Natural killer cell (primary cell): ENCODE measurements around the gene CFAP97. TPM values are rescaled to one million over a fixed set of nuclear protein-coding genes. Genes with fewer than 3 reads are reported as not detected.

Experiments used
- ATAC-seq, 3 donors: fragments of 150-1000 bp in 2 of 3; fragments of 200-7000 bp in 1 of 3; cut with Tn5 transposase; 1 replicate in 1 of 3; 2 replicates in 2 of 3; pipeline ENCODE4 v1.10.0; 2021; ENCODE audit warnings: mild to moderate bottlenecking in 2 of 3, moderate library complexity in 2 of 3
- DNase-seq, 2 donors: peaks; one replicate each; pipeline versions ENCODE4 v3.0.0 to v3.0.0-alpha.2; 2013 to 2021; ENCODE audit warnings: mixed read lengths in 1 of 2
- H3K27ac ChIP-seq: one replicate; pipeline ENCODE4 v1.5.1; 2013; ENCODE audit warnings: mild to moderate bottlenecking, low read length
- H3K27me3 ChIP-seq: one replicate; pipeline ENCODE4 v1.6.1; 2013; ENCODE audit warnings: low read length; ENCODE audit not compliant: control insufficient read depth, insufficient read depth
- H3K36me3 ChIP-seq: one replicate; pipeline ENCODE4 v1.6.1; 2013; ENCODE audit warnings: low read length; ENCODE audit not compliant: control insufficient read depth, insufficient read depth
- H3K4me1 ChIP-seq: one replicate; pipeline ENCODE4 v1.6.1; 2013; ENCODE audit warnings: low read length; ENCODE audit not compliant: control insufficient read depth, insufficient read depth
- H3K4me3 ChIP-seq: one replicate; pipeline ENCODE4 v1.5.1; 2013; ENCODE audit warnings: low read length
- H3K9me3 ChIP-seq: one replicate; pipeline ENCODE4 v1.6.1; 2013; ENCODE audit warnings: low read length; ENCODE audit not compliant: control insufficient read depth, insufficient read depth
- H3K27ac Mint-ChIP-seq, 2 donors: one replicate each; pipeline ENCODE4 v1.8.0; 2022; ENCODE audit warnings: mild to moderate bottlenecking in 2 of 2, mixed read lengths in 2 of 2, moderate library complexity in 1 of 2
- H3K27me3 Mint-ChIP-seq, 2 donors: one replicate each; pipeline ENCODE4 v1.8.0; 2022; ENCODE audit warnings: low read depth in 2 of 2, mixed read lengths in 2 of 2
- H3K36me3 Mint-ChIP-seq: one replicate; pipeline ENCODE4 v1.8.0; 2022; ENCODE audit warnings: mixed read lengths
- H3K4me1 Mint-ChIP-seq, 2 donors: one replicate each; pipeline ENCODE4 v1.8.0; 2022; ENCODE audit warnings: mixed read lengths in 2 of 2
- H3K4me3 Mint-ChIP-seq: one replicate; pipeline ENCODE4 v1.8.0; 2022; ENCODE audit warnings: mild to moderate bottlenecking, moderate library complexity, mixed read lengths
- H3K9me3 Mint-ChIP-seq, 2 donors: one replicate each; pipeline ENCODE4 v1.8.0; 2022; ENCODE audit warnings: mixed read lengths in 2 of 2
- WGBS: methylation state at CpG from one replicate; pipeline ENCODE4 v1.1.7; 2013; ENCODE audit warnings: missing lambda C conversion rate; ENCODE audit not compliant: insufficient coverage; 5-methylcytosine and 5-hydroxymethylcytosine counted together
- intact Hi-C: fragments of 100-400 bp; cut with micrococcal nuclease; formaldehyde crosslinking; loops from one replicate; pipeline ENCODE4 v1.14.2; 2022
- total RNA-seq, 4 donors: library from RNA; stranded (reverse); fragments of 120-200 nt in 1 of 4; gene quantifications; one replicate each; pipeline versions ENCODE4 v1.2.3 to v1.2.4, GENCODE V29; 2013 to 2022
- TF ChIP-seq, protein P1 (sequence below): fragments of 200-600 bp; IDR thresholded peaks from one replicate; pipeline ENCODE4 v1.8.0; 2022; ENCODE audit warnings: antibody characterized with exemption

The CFAP97 gene
- 10 to 100 TPM; 25.7 to 30.5 (median 25.9) TPM for total RNA-seq
- 32.2 TPM for total RNA-seq (2013)

DNA sequence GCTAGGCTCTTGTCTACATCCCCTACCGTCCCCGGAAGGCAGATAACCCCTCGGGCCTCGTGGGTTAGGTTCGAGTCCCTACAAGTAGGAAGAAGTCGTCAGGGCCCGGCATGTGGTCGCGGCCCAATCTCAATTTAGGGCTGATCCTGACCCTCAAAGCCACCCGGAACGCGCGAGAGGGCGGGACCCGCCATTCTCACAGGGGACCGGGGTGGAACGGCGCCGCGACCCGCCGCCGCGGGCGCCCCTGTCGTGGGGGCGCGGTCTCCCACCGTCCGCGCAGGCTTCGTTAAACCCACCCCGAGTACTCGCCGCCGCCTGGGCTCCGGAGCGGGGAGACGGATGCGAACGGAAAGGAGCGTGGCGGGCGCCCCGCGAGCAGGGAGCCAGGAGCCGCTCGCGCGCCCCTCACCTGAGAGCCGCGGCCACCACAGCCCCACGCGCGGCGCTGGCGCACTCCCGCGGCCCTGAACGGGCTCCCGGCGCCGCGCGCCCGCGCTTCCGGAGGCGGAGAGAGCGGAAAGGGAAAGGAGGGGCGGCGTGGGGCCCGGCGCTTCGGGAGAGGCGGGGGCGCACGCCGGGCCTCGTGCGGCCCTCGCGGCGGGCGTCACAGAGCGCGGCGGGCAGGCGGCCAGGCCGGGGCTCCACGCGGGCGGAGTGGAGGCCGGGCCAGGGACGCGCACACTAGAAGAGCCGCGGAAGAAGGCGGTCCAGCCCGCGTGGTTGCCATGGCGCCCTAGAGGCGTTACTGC is at the start of gene CFAP97:
Gene CFAP97, minus strand, starts transcription at position 515 of the 752 bp plus-strand sequence. CDS start 12,804 bp downstream, outside the sequence.
- Histone ChIP-seq H3K4me3 (peak within 1 kb of the TSS; percentile 74), H3K27ac (peak within 1 kb of the TSS; percentile 87), H3K36me3 (no peaks in the 10 kb centered on the region), H3K27me3 (no peaks in the 10 kb centered on the region), H3K9me3 (no peaks in the 10 kb centered on the region), H3K4me1 (peaks cover 29% of the 10 kb centered on the region)
- Mint-ChIP-seq H3K9me3 (no peaks in the 10 kb centered on the region), H3K27me3 (no peaks in the 10 kb centered on the region), H3K36me3 (no peaks in the 10 kb centered on the region), H3K4me3 (peak within 1 kb of the TSS; percentile 97), H3K4me1 (peaks cover 33 to 44% of the 10 kb centered on the region in 2 donors), H3K27ac (peak within 1 kb of the TSS; percentile 93 to 96)
- DNase-seq (peak; percentile 80 to 94), ATAC-seq (peak; percentile 86 to 94 (median 90))
- TF ChIP-seq, protein P1, sequence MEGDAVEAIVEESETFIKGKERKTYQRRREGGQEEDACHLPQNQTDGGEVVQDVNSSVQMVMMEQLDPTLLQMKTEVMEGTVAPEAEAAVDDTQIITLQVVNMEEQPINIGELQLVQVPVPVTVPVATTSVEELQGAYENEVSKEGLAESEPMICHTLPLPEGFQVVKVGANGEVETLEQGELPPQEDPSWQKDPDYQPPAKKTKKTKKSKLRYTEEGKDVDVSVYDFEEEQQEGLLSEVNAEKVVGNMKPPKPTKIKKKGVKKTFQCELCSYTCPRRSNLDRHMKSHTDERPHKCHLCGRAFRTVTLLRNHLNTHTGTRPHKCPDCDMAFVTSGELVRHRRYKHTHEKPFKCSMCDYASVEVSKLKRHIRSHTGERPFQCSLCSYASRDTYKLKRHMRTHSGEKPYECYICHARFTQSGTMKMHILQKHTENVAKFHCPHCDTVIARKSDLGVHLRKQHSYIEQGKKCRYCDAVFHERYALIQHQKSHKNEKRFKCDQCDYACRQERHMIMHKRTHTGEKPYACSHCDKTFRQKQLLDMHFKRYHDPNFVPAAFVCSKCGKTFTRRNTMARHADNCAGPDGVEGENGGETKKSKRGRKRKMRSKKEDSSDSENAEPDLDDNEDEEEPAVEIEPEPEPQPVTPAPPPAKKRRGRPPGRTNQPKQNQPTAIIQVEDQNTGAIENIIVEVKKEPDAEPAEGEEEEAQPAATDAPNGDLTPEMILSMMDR, result no peak
- intact Hi-C loops, result loop anchor here (1.0 to 10.0 kb wide), 5 partner anchors 61 to 1696 kb away; partner anchors contain the start of genes CASP3, ING2, LRP2BP and PRIMPOL
- under 1% methylated on average over 103 of the region's 103 CpGs for WGBS

DNA sequence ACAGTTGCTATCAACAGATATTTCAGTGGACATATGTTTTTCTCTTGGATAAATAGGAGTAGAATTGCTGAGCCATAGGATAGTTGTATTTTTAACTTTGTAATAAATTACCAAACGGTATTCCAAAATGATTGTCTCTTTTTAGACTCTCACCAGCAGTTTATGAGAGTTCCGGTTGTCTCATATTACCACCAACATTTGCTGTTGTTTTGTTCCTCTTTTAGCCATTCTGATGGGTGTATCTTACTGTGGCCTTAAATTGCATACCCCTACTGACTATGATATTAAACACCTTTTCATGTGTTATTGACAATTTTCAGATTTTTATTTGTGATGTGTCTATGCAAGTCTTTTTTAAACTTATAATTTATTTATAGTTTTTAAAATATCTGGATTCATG is 45.3 kb upstream of the CFAP97 start:
- no peak overlapping the region for H3K27ac Mint-ChIP-seq
- no peak overlapping the region for H3K27ac ChIP-seq
- TF ChIP-seq, protein P1, result no peak
- no peaks in the 10 kb centered on the region for H3K27me3 ChIP-seq
- H3K4me1 Mint-ChIP-seq, result peaks cover 7 to 13% of the 10 kb centered on the region in 2 donors
- peaks cover 3% of the 10 kb centered on the region for H3K36me3 ChIP-seq
- no peaks in the 10 kb centered on the region for H3K4me1 ChIP-seq
- H3K9me3 Mint-ChIP-seq, result no peaks in the 10 kb centered on the region
- H3K4me3 ChIP-seq, result no peak overlapping the region
- WGBS, result 100% methylated on average over 2 of the region's 2 CpGs
- no peaks in the 10 kb centered on the region for H3K27me3 Mint-ChIP-seq
- no peak overlapping the region for H3K4me3 Mint-ChIP-seq
- no peak for ATAC-seq
- no peak for DNase-seq
- no peaks in the 10 kb centered on the region for H3K36me3 Mint-ChIP-seq
- no peaks in the 10 kb centered on the region for H3K9me3 ChIP-seq
- intact Hi-C loops, result no loop called here

DNA sequence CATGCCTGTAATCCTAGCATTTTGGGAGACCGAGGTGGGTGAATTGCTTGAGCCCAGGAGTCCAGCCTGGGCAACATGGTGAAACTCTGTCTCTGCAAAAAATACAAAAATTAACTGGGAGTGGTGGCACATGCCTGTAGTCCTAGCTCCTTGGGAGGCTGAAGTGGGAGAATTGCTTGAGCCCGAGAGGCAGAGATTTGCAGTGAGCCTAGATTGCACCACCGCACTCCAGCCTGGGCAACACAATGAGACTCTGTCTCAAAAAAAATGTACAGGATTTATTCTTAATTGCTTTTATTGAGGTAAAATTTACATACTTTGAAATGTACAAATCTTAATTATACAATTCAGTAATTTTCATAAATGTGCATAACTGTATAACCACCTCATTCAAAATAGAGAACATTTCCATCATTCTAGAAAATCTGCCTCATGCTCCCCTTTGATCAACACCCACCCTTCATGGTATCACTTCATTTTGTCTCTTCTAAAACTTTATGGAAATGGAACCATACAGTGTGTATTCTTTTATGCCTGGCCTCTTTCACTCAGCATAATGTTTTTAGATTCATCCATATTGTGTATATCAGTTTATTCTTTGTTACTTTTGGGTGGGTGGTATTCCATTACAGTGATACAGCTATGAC is 44.7 kb upstream of the CFAP97 start:
- Histone ChIP-seq H3K4me3 (no peak overlapping the region), H3K36me3 (peaks cover 3% of the 10 kb centered on the region), H3K4me1 (no peaks in the 10 kb centered on the region), H3K9me3 (no peaks in the 10 kb centered on the region), H3K27ac (no peak overlapping the region), H3K27me3 (no peaks in the 10 kb centered on the region)
- 100% methylated on average over 3 of the region's 3 CpGs for WGBS
- Mint-ChIP-seq H3K27me3 (no peaks in the 10 kb centered on the region), H3K27ac (no peak overlapping the region), H3K9me3 (no peaks in the 10 kb centered on the region), H3K4me1 (peaks cover 7 to 13% of the 10 kb centered on the region in 2 donors), H3K36me3 (no peaks in the 10 kb centered on the region), H3K4me3 (no peak overlapping the region)
- intact Hi-C loops, result no loop called here
- TF ChIP-seq, protein P1, result no peak
- ATAC-seq, result no peak
- DNase-seq, result no peak
